Hepatocyte (in vitro differentiated cells): ENCODE measurements around the gene NXPH4. TPM values are rescaled to one million over a fixed set of nuclear protein-coding genes. Genes with fewer than 3 reads are reported as not detected.

Experiments
- DNase-seq: peaks from one replicate; pipeline ENCODE4 v3.0.0-alpha.2; 2016; ENCODE audit warnings: low spot score
- H2AFZ ChIP-seq: fragments of 200-600 bp; sonication (generic); 2 replicates; pipeline ENCODE4 v1.6.0; 2016; ENCODE audit warnings: antibody characterized with exemption, mild to moderate bottlenecking
- H3K27ac ChIP-seq: fragments of 200-600 bp; sonication (generic); 2 replicates; pipeline ENCODE4 v1.5.1; 2016; ENCODE audit warnings: mild to moderate bottlenecking
- H3K27me3 ChIP-seq: fragments of 200-600 bp; sonication (generic); 2 replicates; pipeline ENCODE4 v1.6.1; 2016
- H3K36me3 ChIP-seq: fragments of 200-600 bp; sonication (generic); replicated peaks from 2 replicates; pipeline ENCODE4 v1.5.1; 2016; ENCODE audit warnings: low read depth; ENCODE audit not compliant: insufficient read depth
- H3K4me1 ChIP-seq: fragments of 200-600 bp; sonication (generic); 2 replicates; pipeline ENCODE4 v1.5.1; 2016; ENCODE audit warnings: mild to moderate bottlenecking, moderate library complexity; ENCODE audit not compliant: insufficient read depth
- H3K4me2 ChIP-seq: fragments of 200-600 bp; sonication (generic); 2 replicates; pipeline ENCODE4 v1.6.0; 2016
- H3K4me3 ChIP-seq: fragments of 200-600 bp; sonication (generic); 2 replicates; pipeline ENCODE4 v1.5.1; 2016; ENCODE audit warnings: mild to moderate bottlenecking
- H3K79me2 ChIP-seq: fragments of 200-600 bp; sonication (generic); 2 replicates; pipeline ENCODE4 v1.6.0; 2017; ENCODE audit warnings: mild to moderate bottlenecking
- H3K9me2 ChIP-seq: fragments of 200-600 bp; sonication (generic); replicated peaks from 2 replicates; pipeline ENCODE4 v1.6.0; 2017; ENCODE audit warnings: mild to moderate bottlenecking; ENCODE audit not compliant: insufficient read depth
- H3K9me3 ChIP-seq: fragments of 200-600 bp; sonication (generic); 2 replicates; pipeline ENCODE4 v1.5.1; 2016; ENCODE audit warnings: low read depth, mild to moderate bottlenecking
- H4K20me1 ChIP-seq: fragments of 200-600 bp; sonication (generic); 2 replicates; pipeline ENCODE4 v1.6.0; 2016; ENCODE audit warnings: mild to moderate bottlenecking; ENCODE audit not compliant: insufficient read depth, poor library complexity, severe bottlenecking
- CTCF ChIP-seq: fragments of 200-600 bp; sonication (generic); IDR thresholded peaks from 2 replicates; pipeline ENCODE4 v1.5.1; 2016; ENCODE audit warnings: antibody characterized with exemption, mild to moderate bottlenecking; ENCODE audit not compliant: poor library complexity
- EZH2 ChIP-seq: fragments of 200-600 bp; sonication (generic); IDR thresholded peaks from 2 replicates; pipeline ENCODE4 v1.6.1; 2016; ENCODE audit warnings: antibody characterized with exemption, mild to moderate bottlenecking, borderline replicate concordance
- EZH2phosphoT487 ChIP-seq: fragments of 200-600 bp; sonication (generic); IDR thresholded peaks from one replicate; pipeline ENCODE4 v1.6.1; 2018; ENCODE audit warnings: antibody characterized with exemption, mild to moderate bottlenecking, low read depth, moderate library complexity; ENCODE audit not compliant: unreplicated experiment, severe bottlenecking
- WGBS: methylation state at CpG from one replicate; pipeline ENCODE4 v1.1.6; 2016; ENCODE audit warnings: low lambda C conversion rate; ENCODE audit errors: missing lambda C conversion rate; 5-methylcytosine and 5-hydroxymethylcytosine counted together
- polyA plus RNA-seq: library from polyadenylated mRNA; unstranded; fragments of >200 nt; fragmentation: Nextera tagmentation; extraction: Ambion mirVana; gene quantifications from 2 replicates; pipeline ENCODE4 v1.2.1, GENCODE V29; 2016
- total RNA-seq: library from RNA; depleted of rRNA; stranded (reverse); fragments of >200 nt; gene quantifications from 2 replicates; pipeline ENCODE4 v1.2.3, GENCODE V29; 2014

The NXPH4 gene
- total and polyA plus RNA-seq, 2 experiments from 2014 or later: 1.1 to 3.3 TPM

GRCh38 chr12:57235017-57235727 lies 18.6 kb downstream of the NXPH4 start:
- H2AFZ ChIP-seq: no peak overlapping the region
- TF ChIP-seq CTCF: no peak
- TF ChIP-seq EZH2: no peak
- no peak for TF ChIP-seq EZH2phosphoT487
- peaks cover 48% of the 10 kb centered on the region for H3K27me3 ChIP-seq
- no peak overlapping the region for H3K4me2 ChIP-seq
- peaks cover 35% of the 10 kb centered on the region for H3K4me1 ChIP-seq
- peaks cover 17% of the 10 kb centered on the region for H3K79me2 ChIP-seq
- no peaks in the 10 kb centered on the region for H3K36me3 ChIP-seq
- no peaks in the 10 kb centered on the region for H3K9me3 ChIP-seq
- H3K27ac ChIP-seq: no peak overlapping the region
- DNase-seq: peak; percentile 36
- WGBS: 70% methylated on average over 20 of the region's 26 CpGs
- no peaks in the 10 kb centered on the region for H3K9me2 ChIP-seq
- H3K4me3 ChIP-seq: no peak overlapping the region
- peaks cover 5% of the 10 kb centered on the region for H4K20me1 ChIP-seq

- no peak for DNase-seq
- Histone ChIP-seq H2AFZ (no peak overlapping the region), H3K9me3 (no peaks in the 10 kb centered on the region), H3K79me2 (peaks cover 11% of the 10 kb centered on the region), H3K4me3 (no peak overlapping the region), H4K20me1 (peaks cover 5% of the 10 kb centered on the region), H3K9me2 (no peaks in the 10 kb centered on the region), H3K4me2 (no peak overlapping the region), H3K4me1 (peaks cover 34% of the 10 kb centered on the region), H3K27ac (no peak overlapping the region), H3K27me3 (peaks cover 52% of the 10 kb centered on the region), H3K36me3 (no peaks in the 10 kb centered on the region)
- TF ChIP-seq EZH2 (no peak), CTCF (no peak), EZH2phosphoT487 (no peak)
- 77% methylated on average over 7 of the region's 8 CpGs for WGBS
These were observed 19.1 kb downstream of the NXPH4 start for GRCh38 chr12:57235728-57236131.

GRCh38 chr12:57236201-57236924 lies 19.8 kb downstream of the NXPH4 start:
- Histone ChIP-seq H3K27me3 (peaks cover 59% of the 10 kb centered on the region), H3K79me2 (peaks cover 5% of the 10 kb centered on the region), H3K4me1 (peaks cover 35% of the 10 kb centered on the region), H3K36me3 (no peaks in the 10 kb centered on the region), H3K4me2 (no peak overlapping the region), H3K9me3 (no peaks in the 10 kb centered on the region), H3K9me2 (no peaks in the 10 kb centered on the region), H2AFZ (no peak overlapping the region), H4K20me1 (no peaks in the 10 kb centered on the region), H3K4me3 (no peak overlapping the region), H3K27ac (no peak overlapping the region)
- 52% methylated on average over 37 of the region's 40 CpGs for WGBS
- TF ChIP-seq EZH2phosphoT487 (no peak), EZH2 (no peak), CTCF (no peak)
- DNase-seq: peak; percentile 13
